ENCODE measurements around the gene SATB1.

DNA sequence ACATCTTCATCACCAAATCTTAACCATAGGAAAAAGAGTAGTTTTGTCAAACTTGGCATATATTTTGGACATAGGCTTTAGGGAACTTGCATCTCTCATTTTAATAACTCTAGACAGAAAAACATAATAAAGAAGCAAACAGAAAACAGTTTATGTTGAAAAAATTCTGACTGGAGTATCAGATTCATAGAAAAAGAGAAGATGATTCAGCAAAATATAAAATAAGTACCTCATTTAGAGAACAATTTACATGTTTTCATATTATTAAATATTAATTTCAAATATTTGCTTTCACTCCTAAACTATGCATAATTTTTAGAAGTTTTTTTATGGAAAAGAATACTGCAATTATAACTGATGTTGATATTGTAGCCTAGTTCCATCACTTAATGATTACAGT, 12.5 kb downstream of the SATB1 start:
- TF ChIP-seq, protein P1, sequence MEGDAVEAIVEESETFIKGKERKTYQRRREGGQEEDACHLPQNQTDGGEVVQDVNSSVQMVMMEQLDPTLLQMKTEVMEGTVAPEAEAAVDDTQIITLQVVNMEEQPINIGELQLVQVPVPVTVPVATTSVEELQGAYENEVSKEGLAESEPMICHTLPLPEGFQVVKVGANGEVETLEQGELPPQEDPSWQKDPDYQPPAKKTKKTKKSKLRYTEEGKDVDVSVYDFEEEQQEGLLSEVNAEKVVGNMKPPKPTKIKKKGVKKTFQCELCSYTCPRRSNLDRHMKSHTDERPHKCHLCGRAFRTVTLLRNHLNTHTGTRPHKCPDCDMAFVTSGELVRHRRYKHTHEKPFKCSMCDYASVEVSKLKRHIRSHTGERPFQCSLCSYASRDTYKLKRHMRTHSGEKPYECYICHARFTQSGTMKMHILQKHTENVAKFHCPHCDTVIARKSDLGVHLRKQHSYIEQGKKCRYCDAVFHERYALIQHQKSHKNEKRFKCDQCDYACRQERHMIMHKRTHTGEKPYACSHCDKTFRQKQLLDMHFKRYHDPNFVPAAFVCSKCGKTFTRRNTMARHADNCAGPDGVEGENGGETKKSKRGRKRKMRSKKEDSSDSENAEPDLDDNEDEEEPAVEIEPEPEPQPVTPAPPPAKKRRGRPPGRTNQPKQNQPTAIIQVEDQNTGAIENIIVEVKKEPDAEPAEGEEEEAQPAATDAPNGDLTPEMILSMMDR (IDR thresholded peaks at IDR 0.05): no peak
- TF ChIP-seq POLR2A (IDR thresholded peaks at IDR 0.05): no peak

All from right lobe of liver (tissue), 4 donors.